ENCODE measurements around the gene E2F1.

DNA sequence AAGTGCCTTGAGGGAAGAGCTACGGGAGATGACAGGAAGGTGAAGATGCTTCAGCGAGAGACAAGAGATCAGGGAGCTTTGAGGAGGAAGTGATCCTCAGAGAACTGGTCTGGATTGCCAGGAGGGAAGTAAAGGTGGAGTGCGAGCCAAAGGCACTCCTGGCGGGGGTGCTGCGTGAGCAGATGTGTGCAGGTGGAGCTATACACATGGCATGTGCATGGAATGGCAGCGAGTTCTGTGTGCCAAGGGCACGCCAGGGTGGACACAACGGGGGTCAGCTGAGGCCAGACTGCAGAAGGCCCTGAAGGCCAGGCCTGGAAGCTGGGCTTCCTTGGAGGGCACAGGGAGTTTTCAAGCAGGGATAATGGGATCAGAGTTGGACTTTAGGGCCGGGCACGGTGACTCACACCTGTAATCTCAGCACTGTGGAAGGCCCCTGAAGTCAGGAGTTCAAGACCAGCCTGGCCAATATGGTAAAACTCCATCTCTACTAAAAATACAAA is 27.7 kb upstream of the E2F1 start:
- TF ChIP-seq OSR1 (CRISPR knock-in tag; IDR thresholded peaks at IDR 0.05) (no peak), PATZ1 (CRISPR knock-in tag; IDR thresholded peaks at IDR 0.05; ENCODE audit: borderline replicate concordance) (no peak), ZNF70 (CRISPR knock-in tag; IDR thresholded peaks at IDR 0.05) (no peak), RARB (CRISPR knock-in tag; IDR thresholded peaks at IDR 0.05) (no peak), ESRRG (CRISPR knock-in tag; IDR thresholded peaks at IDR 0.05) (no peak), PPARA (CRISPR knock-in tag; IDR thresholded peaks at IDR 0.05; ENCODE audit: borderline replicate concordance) (no peak), ZNF8 (CRISPR knock-in tag; IDR thresholded peaks at IDR 0.05) (no peak), CSRNP3 (CRISPR knock-in tag; IDR thresholded peaks at IDR 0.05) (no peak), POU6F1 (CRISPR knock-in tag; IDR thresholded peaks at IDR 0.05; ENCODE audit: borderline replicate concordance, low read depth) (no peak), ZC3H10 (CRISPR knock-in tag; IDR thresholded peaks at IDR 0.05) (no peak)
- TF ChIP-seq, protein P1, sequence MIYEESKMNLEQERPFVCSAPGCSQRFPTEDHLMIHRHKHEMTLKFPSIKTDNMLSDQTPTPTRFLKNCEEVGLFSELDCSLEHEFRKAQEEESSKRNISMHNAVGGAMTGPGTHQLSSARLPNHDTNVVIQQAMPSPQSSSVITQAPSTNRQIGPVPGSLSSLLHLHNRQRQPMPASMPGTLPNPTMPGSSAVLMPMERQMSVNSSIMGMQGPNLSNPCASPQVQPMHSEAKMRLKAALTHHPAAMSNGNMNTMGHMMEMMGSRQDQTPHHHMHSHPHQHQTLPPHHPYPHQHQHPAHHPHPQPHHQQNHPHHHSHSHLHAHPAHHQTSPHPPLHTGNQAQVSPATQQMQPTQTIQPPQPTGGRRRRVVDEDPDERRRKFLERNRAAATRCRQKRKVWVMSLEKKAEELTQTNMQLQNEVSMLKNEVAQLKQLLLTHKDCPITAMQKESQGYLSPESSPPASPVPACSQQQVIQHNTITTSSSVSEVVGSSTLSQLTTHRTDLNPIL (CRISPR knock-in tag; IDR thresholded peaks at IDR 0.05; ENCODE audit: low read depth) = no peak

Measured in SK-N-SH treated with all-trans-retinoic acid at 6 μM for 48 hours (cell line).